Glutamatergic neuron (in vitro differentiated cells): ENCODE measurements around the gene COQ9. TPM values are rescaled to one million over a fixed set of nuclear protein-coding genes. Genes with fewer than 3 reads are reported as not detected.
"Not testable (repeated sequence)": the region's sequence is repeated elsewhere in the genome, so short reads cannot be mapped to it uniquely, and the experiment has no call there.

ENCODE experiments used
- DNase-seq: peaks from one replicate; pipeline ENCODE4 v3.0.0; 2022
- H3K27ac Mint-ChIP-seq: one replicate; pipeline ENCODE4 v1.8.0; 2020; ENCODE audit warnings: mild to moderate bottlenecking, mixed read lengths, inconsistent platforms; ENCODE audit not compliant: unreplicated experiment
- H3K27me3 Mint-ChIP-seq: one replicate; pipeline ENCODE4 v1.8.0; 2020; ENCODE audit warnings: mild to moderate bottlenecking, moderate library complexity, mixed read lengths, inconsistent platforms; ENCODE audit not compliant: unreplicated experiment
- H3K36me3 Mint-ChIP-seq: one replicate; pipeline ENCODE4 v1.8.0; 2020; ENCODE audit warnings: mild to moderate bottlenecking, mixed read lengths, inconsistent platforms; ENCODE audit not compliant: unreplicated experiment
- H3K4me1 Mint-ChIP-seq: one replicate; pipeline ENCODE4 v1.8.0; 2020; ENCODE audit warnings: mild to moderate bottlenecking, low read depth, mixed read lengths, inconsistent platforms; ENCODE audit not compliant: unreplicated experiment
- H3K4me3 Mint-ChIP-seq: one replicate; pipeline ENCODE4 v1.8.0; 2020; ENCODE audit warnings: mild to moderate bottlenecking, mixed read lengths, inconsistent platforms; ENCODE audit not compliant: unreplicated experiment
- H3K9me3 Mint-ChIP-seq: one replicate; pipeline ENCODE4 v1.8.0; 2020; ENCODE audit warnings: mild to moderate bottlenecking, moderate library complexity, mixed read lengths, inconsistent platforms; ENCODE audit not compliant: unreplicated experiment
- CTCF ChIP-seq: fragments of 200-600 bp; sonication (generic); IDR thresholded peaks from one replicate; pipeline ENCODE4 v1.5.0; 2021; ENCODE audit not compliant: partially characterized antibody, unreplicated experiment
- total RNA-seq: library from RNA; stranded (reverse); fragmentation: NEBNext Ultra II Directional; extraction: Animal tissue kit (Norgen Biotek cat#: 25700); gene quantifications from one replicate; pipeline ENCODE4 v1.2.1, GENCODE V29; 2021; ENCODE audit not compliant: unreplicated experiment

Gene COQ9
- total RNA-seq, 1 donor from 2014 or later: 45.1 TPM

DNA sequence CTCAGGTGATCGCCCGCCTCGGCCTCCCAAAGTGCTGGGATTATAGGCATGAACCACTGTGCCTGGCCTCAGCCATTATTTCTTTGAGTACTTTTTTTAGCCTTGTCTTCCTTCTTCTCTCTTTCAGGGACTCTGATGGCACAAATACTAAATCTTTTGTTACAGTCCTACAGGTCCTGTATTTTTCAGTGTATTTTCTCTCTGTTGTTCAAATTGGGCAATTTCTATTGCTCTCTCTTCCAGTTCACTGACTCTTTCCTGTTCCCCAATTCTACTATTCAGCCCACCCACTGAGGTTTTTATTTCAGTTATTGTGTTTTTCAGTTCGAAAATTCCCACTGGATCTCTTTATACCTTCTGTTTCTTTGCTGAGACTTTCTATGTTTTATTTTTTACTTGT, 46.5 kb downstream of the COQ9 start:
- no peak overlapping the region for H3K4me3 Mint-ChIP-seq
- TF ChIP-seq CTCF: no peak
- no peaks in the 10 kb centered on the region for H3K9me3 Mint-ChIP-seq
- H3K27ac Mint-ChIP-seq: no peak overlapping the region
- peaks cover 1% of the 10 kb centered on the region for H3K27me3 Mint-ChIP-seq
- no peaks in the 10 kb centered on the region for H3K36me3 Mint-ChIP-seq
- no peak for DNase-seq
- H3K4me1 Mint-ChIP-seq: no peaks in the 10 kb centered on the region

DNA sequence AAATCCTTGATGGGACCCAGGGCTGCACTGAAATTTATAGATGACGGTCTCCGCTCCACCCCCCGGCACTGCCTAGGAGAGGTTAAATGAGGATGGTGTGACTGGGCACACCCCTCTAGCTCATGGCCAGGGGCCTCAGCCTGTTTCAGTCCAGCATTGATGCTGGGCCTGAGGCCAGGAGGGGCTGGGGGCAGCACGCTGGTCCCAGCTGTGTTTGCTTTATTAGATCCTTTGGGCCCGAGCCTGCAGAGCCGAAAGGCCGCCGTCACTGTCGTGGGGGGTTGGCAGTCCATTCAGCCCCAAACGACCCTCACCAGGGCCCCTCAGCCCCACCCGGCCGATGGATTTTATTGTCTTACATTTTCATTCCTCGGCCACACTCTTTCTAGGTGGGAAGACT, 49.8 kb downstream of the COQ9 start:
- no peak for DNase-seq
- H3K4me1 Mint-ChIP-seq: peaks cover 1% of the 10 kb centered on the region
- peaks cover 3% of the 10 kb centered on the region for H3K9me3 Mint-ChIP-seq
- TF ChIP-seq CTCF: no peak
- H3K27ac Mint-ChIP-seq: no peak overlapping the region
- peaks cover 1% of the 10 kb centered on the region for H3K27me3 Mint-ChIP-seq
- H3K4me3 Mint-ChIP-seq: no peak overlapping the region
- H3K36me3 Mint-ChIP-seq: no peaks in the 10 kb centered on the region

- no peaks in the 10 kb centered on the region for H3K36me3 Mint-ChIP-seq
- H3K27ac Mint-ChIP-seq: no peak overlapping the region
- H3K4me1 Mint-ChIP-seq: peaks cover 10% of the 10 kb centered on the region
- H3K9me3 Mint-ChIP-seq: peaks cover 3% of the 10 kb centered on the region
- no peak overlapping the region for H3K4me3 Mint-ChIP-seq
- DNase-seq: no peak
- no peak for TF ChIP-seq CTCF
- peaks cover 1% of the 10 kb centered on the region for H3K27me3 Mint-ChIP-seq
Measured at GRCh38 chr16:57498031-57498430, 50.8 kb downstream of the COQ9 start.

GRCh38 chr16:57499941-57500340, 52.7 kb downstream of the COQ9 start:
- not testable (repeated sequence) for H3K27me3 Mint-ChIP-seq, H3K27ac Mint-ChIP-seq, H3K4me3 Mint-ChIP-seq, DNase-seq, H3K9me3 Mint-ChIP-seq, H3K36me3 Mint-ChIP-seq
- peaks cover 16% of the 10 kb centered on the region for H3K4me1 Mint-ChIP-seq

- no peak overlapping the region for H3K27ac Mint-ChIP-seq
- no peak for TF ChIP-seq CTCF
- peaks cover 1% of the 10 kb centered on the region for H3K27me3 Mint-ChIP-seq
- DNase-seq: no peak
- H3K36me3 Mint-ChIP-seq: no peaks in the 10 kb centered on the region
- H3K4me1 Mint-ChIP-seq: peaks cover 16% of the 10 kb centered on the region
- H3K9me3 Mint-ChIP-seq: peaks cover 3% of the 10 kb centered on the region
- no peak overlapping the region for H3K4me3 Mint-ChIP-seq
Measured at GRCh38 chr16:57500578-57501111, 53.4 kb downstream of the COQ9 start.
